Left lung (tissue), 10 donors: ENCODE data around the gene CKLF. TPM values are rescaled to one million over a fixed set of nuclear protein-coding genes. Genes with fewer than 3 reads are reported as not detected.

Experiments
- ATAC-seq: fragments of 200-7000 bp; cut with Tn5 transposase; one replicate; pipeline ENCODE4 v1.9.1; 2020; ENCODE audit warnings: moderate library complexity
- DNase-seq, 4 donors: peaks; one replicate each; pipeline ENCODE4 v3.0.0-alpha.2; 2013 to 2020
- H3K27ac ChIP-seq, 2 donors: fragments of 200-600 bp; sonication (generic) in 1 of 2; one replicate each; pipeline versions ENCODE4 v1.5.0 to v1.8.0; 2020 to 2021
- H3K27me3 ChIP-seq, 2 donors: fragments of 200-600 bp; sonication (generic) in 1 of 2; one replicate each; pipeline versions ENCODE4 v1.5.0 to v1.8.0; 2020 to 2021
- H3K36me3 ChIP-seq, 2 donors: fragments of 200-600 bp; sonication (generic) in 1 of 2; one replicate each; pipeline versions ENCODE4 v1.5.0 to v1.8.0; 2020 to 2021
- H3K4me1 ChIP-seq, 2 donors: fragments of 200-600 bp; one replicate each; pipeline ENCODE4 v1.8.0; 2021
- H3K4me3 ChIP-seq, 2 donors: fragments of 200-600 bp; sonication (generic) in 1 of 2; one replicate each; pipeline versions ENCODE4 v1.5.0 to v1.8.0; 2020 to 2021; ENCODE audit warnings: mild to moderate bottlenecking in 1 of 2
- H3K9me3 ChIP-seq, 2 donors: fragments of 200-600 bp; sonication (generic) in 1 of 2; one replicate each; pipeline versions ENCODE4 v1.5.0 to v1.8.0; 2020 to 2021
- intact Hi-C, 2 donors: fragments of 100-400 bp; cut with DNase I; formaldehyde crosslinking; loops; one replicate each; pipeline versions ENCODE4 v1.11.2 to v1.14.2; 2022
- polyA plus RNA-seq, 6 donors: library from polyadenylated mRNA; unstranded; fragments of 120-200 nt; gene quantifications; one replicate each; pipeline ENCODE4 v1.2.1, GENCODE V29; 2013; ENCODE audit not compliant: insufficient read length in 6 of 6
- total RNA-seq, 2 donors: library from RNA; stranded (reverse); fragmentation: NEBNext Ultra II Directional; extraction: Animal tissue kit (Norgen Biotek cat#: 25700); gene quantifications; one replicate each; pipeline ENCODE4 v1.2.1, GENCODE V29; 2021
- TF ChIP-seq, protein P1 (sequence below), 2 donors: fragments of 200-600 bp; sonication (generic) in 1 of 2; IDR thresholded peaks; one replicate each; pipeline versions ENCODE4 v1.5.0 to v1.8.0; 2021; ENCODE audit warnings: antibody characterized with exemption in 2 of 2
- donor health status: DM: no; HTN: yes; CAD: no.
- donor health status: DM: no; HTN: no; CAD: no.

Gene CKLF
- total and polyA plus RNA-seq, 8 donors: 41.6 to 66.3 (median 42.9) TPM

DNA sequence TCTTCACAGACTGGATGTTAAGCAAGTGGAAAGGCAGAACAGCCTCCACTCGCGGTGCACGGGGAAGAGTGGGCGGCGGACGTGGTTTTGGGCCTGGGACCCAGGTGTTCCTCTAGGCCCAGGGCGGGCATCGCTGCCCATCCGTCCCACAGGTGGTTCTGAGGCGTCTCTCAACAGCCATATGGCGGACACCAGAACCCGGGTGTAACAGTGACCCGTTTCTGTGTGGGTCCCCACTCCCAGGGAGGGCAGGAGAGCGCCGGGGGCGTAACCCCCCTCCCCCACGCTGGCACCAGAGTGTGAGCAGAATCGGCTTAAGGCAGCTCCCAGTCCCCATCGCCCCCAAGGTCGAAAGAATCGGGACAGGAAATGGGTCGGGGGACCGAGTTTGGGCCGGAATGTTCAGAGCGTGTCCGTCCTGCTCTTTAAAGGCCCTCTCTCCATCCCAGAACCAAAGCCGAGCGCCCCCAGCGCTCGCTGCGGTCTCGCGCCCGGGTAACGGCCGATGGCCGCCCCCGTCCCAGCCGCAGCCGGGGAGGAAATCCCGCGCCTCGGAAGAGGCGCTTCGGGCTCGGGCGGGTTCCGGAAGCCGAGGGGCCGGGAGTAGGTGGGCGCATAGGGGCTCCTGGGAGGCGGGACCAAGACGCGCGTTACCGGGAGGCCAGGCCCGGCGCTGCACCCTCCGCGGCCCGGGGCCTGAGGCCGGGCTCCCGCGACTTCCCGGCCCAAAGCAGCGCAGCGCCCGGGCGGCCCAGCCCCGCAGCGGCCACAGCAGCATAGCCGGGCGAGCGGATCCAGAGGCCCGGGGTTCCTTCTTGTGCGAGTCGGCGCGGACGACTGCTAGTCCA, 2.9 kb upstream of the CKLF start, which contains the start of gene TK2:
Gene TK2, minus strand, starts transcription at position 839 of the 848 bp plus-strand sequence. Its CDS starts 61 bp downstream, at position 778.
- Histone ChIP-seq H3K27me3 (no peaks in the 10 kb centered on the region), H3K36me3 (no peaks in the 10 kb centered on the region), H3K27ac (peak within 1 kb of the TSS; percentile 96 to 98), H3K4me3 (peak within 1 kb of the TSS; percentile 69 to 80), H3K4me1 (peaks cover 24 to 60% of the 10 kb centered on the region in 2 donors), H3K9me3 (no peaks in the 10 kb centered on the region)
- intact Hi-C loops: no loop called here
- ATAC-seq: peak; percentile 49
- DNase-seq: peak; percentile 57 to 94 (median 80)
- TF ChIP-seq, protein P1, sequence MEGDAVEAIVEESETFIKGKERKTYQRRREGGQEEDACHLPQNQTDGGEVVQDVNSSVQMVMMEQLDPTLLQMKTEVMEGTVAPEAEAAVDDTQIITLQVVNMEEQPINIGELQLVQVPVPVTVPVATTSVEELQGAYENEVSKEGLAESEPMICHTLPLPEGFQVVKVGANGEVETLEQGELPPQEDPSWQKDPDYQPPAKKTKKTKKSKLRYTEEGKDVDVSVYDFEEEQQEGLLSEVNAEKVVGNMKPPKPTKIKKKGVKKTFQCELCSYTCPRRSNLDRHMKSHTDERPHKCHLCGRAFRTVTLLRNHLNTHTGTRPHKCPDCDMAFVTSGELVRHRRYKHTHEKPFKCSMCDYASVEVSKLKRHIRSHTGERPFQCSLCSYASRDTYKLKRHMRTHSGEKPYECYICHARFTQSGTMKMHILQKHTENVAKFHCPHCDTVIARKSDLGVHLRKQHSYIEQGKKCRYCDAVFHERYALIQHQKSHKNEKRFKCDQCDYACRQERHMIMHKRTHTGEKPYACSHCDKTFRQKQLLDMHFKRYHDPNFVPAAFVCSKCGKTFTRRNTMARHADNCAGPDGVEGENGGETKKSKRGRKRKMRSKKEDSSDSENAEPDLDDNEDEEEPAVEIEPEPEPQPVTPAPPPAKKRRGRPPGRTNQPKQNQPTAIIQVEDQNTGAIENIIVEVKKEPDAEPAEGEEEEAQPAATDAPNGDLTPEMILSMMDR (IDR thresholded peaks at IDR 0.05): no peak

DNA sequence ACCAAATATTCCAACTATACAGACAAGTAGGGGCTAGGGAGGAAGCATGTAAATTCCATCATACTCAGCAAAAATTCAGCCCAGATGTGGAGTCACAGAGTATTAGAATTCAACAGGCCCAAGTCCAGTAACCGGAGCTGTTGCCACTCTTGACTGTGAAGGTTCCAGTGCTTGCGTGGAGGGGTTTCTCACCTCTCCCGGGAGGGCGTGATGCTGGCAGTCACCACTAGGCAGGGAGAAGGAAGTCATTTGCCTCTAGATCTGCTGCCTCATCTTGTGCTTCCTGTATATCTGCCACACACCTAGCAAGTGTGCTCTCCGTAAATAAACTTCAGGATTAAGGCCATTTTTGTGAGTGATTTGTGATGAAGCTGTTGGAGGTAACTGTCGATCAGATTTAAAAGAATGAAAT, 1.0 kb upstream of the CKLF start:
- H3K4me3 ChIP-seq: peak overlapping the region in 1 of 2 donors; percentile 91
- TF ChIP-seq, protein P1 (IDR thresholded peaks at IDR 0.05): peak in 1 of 2 donors; percentile 57
- no peaks in the 10 kb centered on the region for H3K27me3 ChIP-seq
- intact Hi-C loops: no loop called here
- DNase-seq (peak in 2 of 4 donors; percentile 33 to 62), ATAC-seq (peak; percentile 10)
- H3K4me1 ChIP-seq: peaks cover 24 to 79% of the 10 kb centered on the region in 2 donors
- H3K27ac ChIP-seq: peak overlapping the region; percentile 96 to 98
- no peaks in the 10 kb centered on the region for H3K9me3 ChIP-seq
- H3K36me3 ChIP-seq: no peaks in the 10 kb centered on the region

DNA sequence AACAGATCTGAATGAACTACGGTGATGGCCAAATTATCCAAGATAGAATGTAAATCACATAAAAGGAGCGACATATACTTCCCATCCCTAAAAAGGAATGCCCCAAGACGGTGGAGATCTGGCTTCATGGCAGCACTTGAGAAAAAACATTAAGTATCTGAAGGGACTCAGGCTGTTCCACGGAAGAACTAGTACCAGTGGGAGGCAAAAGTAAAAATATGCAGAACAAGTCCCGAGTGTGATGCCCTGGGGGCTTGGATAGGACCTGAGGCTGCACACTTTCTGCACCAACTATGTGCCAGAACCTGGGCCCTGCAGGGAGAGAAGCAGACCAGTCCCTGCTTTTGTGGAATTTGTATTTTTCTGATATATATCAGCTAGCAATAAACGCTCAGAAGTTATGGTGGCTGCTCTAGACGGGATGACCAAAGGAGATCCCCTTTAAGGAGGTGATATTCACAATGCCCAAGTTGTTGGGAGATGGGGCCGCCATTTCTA, 539 bp upstream of the CKLF start:
- no peaks in the 10 kb centered on the region for H3K9me3 ChIP-seq
- no peaks in the 10 kb centered on the region for H3K27me3 ChIP-seq
- ATAC-seq: no peak
- TF ChIP-seq, protein P1 (IDR thresholded peaks at IDR 0.05): no peak
- H3K4me3 ChIP-seq: peak overlapping the region; percentile 77 to 91
- intact Hi-C loops: no loop called here
- peaks cover 24 to 84% of the 10 kb centered on the region in 2 donors for H3K4me1 ChIP-seq
- no peak for DNase-seq
- no peaks in the 10 kb centered on the region for H3K36me3 ChIP-seq
- peak overlapping the region; percentile 96 to 98 for H3K27ac ChIP-seq

DNA sequence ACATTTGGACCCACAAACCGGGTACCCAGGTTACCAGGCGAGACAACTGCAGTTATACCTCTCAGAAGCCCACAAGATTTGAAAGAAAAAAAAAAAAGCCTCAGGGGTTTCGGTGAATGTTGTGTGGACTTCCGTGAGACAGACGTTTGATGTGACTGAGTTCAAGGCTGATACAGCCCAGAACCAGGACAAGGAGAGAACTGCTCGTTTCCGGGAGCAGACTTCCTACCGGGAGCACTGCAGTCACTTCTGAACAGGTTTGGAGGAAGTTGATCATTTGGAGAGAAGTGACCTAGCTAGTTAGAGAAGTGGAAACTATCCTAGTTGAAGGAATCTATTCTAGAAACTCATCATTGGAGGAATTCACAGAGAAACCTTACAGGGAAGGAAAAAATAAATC, 847 bp downstream of the CKLF start:
- H3K4me1 ChIP-seq: peaks cover 24 to 88% of the 10 kb centered on the region in 2 donors
- intact Hi-C loops: no loop called here
- no peaks in the 10 kb centered on the region for H3K27me3 ChIP-seq
- H3K9me3 ChIP-seq: no peaks in the 10 kb centered on the region
- DNase-seq (peak in 1 of 4 donors; percentile 13), ATAC-seq (peak; percentile 2)
- peak overlapping the region; percentile 77 to 91 for H3K4me3 ChIP-seq
- H3K27ac ChIP-seq: peak overlapping the region; percentile 96 to 98
- TF ChIP-seq, protein P1 (IDR thresholded peaks at IDR 0.05): no peak
- H3K36me3 ChIP-seq: peaks cover 0 to 12% of the 10 kb centered on the region in 2 donors

DNA sequence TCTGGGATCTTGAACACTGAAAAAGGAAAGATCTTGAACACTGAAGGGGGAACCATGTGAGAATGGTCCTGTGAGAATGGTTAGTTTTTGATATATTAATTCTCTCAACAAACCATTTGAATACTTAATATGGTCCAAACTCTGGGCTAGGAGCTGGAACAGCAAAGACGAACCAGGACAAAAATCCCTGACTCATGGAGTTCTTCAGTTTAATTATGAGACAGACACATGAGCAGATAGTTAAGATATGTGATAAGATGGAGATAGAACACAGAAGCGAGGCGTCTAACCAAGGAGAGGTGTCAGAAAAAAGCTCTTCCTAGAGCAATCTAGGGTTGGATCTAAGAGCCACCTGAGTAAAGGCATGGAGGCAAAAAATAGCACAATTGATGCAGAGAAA, 1.6 kb downstream of the CKLF start:
- no peak for DNase-seq
- ATAC-seq: no peak
- H3K36me3 ChIP-seq: peaks cover 0 to 20% of the 10 kb centered on the region in 2 donors
- H3K4me3 ChIP-seq: peak overlapping the region in 1 of 2 donors; percentile 91
- no peaks in the 10 kb centered on the region for H3K27me3 ChIP-seq
- peaks cover 24 to 82% of the 10 kb centered on the region in 2 donors for H3K4me1 ChIP-seq
- TF ChIP-seq, protein P1 (IDR thresholded peaks at IDR 0.05): no peak
- intact Hi-C loops: no loop called here
- H3K9me3 ChIP-seq: no peaks in the 10 kb centered on the region
- peak overlapping the region in 1 of 2 donors; percentile 98 for H3K27ac ChIP-seq
